ENCODE measurements around the gene EPB41L4A. TPM values are rescaled to one million over a fixed set of nuclear protein-coding genes. Genes with fewer than 3 reads are reported as not detected.

The EPB41L4A gene
- total and polyA plus RNA-seq, 12 donors, result 4.2 to 26.3 (median 9.5) TPM

GRCh38 chr5:112344540-112344939 is 74.5 kb downstream of the EPB41L4A start:
- Histone ChIP-seq H3K36me3 (replicated peaks in 1 of 2) (no peaks in the 10 kb centered on the region), H3K4me1 (replicated peaks in 1 of 2) (no peaks in the 10 kb centered on the region), H3K27me3 (no peaks in the 10 kb centered on the region), H3K27ac (no peak overlapping the region), H3K9me3 (replicated peaks in 1 of 3) (no peaks in the 10 kb centered on the region), H3K4me3 (no peak overlapping the region)
- TF ChIP-seq CTCF (IDR thresholded peaks at IDR 0.05) (no peak), POLR2A (IDR thresholded peaks at IDR 0.05) (no peak)
- 77 to 100% (median 95%) methylated on average over 3 of the region's 3 CpGs for WGBS, 4 donors
- intact Hi-C loops (cut with DNase I), result no loop called here
- no peak for DNase-seq

- H3K4me1 ChIP-seq (replicated peaks in 1 of 2), result peaks cover 0 to 7% of the 10 kb centered on the region in 2 donors
- WGBS, 4 donors, result 52 to 66% (median 58%) methylated on average over 3 of the region's 3 CpGs
- H3K36me3 ChIP-seq (replicated peaks in 1 of 2), result no peaks in the 10 kb centered on the region
- intact Hi-C loops (cut with DNase I), result no loop called here
- no peak for TF ChIP-seq POLR2A (IDR thresholded peaks at IDR 0.05)
- TF ChIP-seq CTCF (IDR thresholded peaks at IDR 0.05), result no peak
- no peak overlapping the region for H3K4me3 ChIP-seq
- no peaks in the 10 kb centered on the region for H3K27me3 ChIP-seq
- H3K27ac ChIP-seq, result no peak overlapping the region
- no peak for DNase-seq
- no peaks in the 10 kb centered on the region for H3K9me3 ChIP-seq (replicated peaks in 1 of 3)
Observed at GRCh38 chr5:112342389-112342788, 76.7 kb downstream of the EPB41L4A start.

GRCh38 chr5:112339761-112340160 is 79.3 kb downstream of the EPB41L4A start:
- no peak overlapping the region for H3K27ac ChIP-seq
- TF ChIP-seq CTCF (IDR thresholded peaks at IDR 0.05) (no peak), POLR2A (IDR thresholded peaks at IDR 0.05) (no peak)
- no peak overlapping the region for H3K4me3 ChIP-seq
- no peaks in the 10 kb centered on the region for H3K27me3 ChIP-seq
- intact Hi-C loops (cut with DNase I), result no loop called here
- peaks cover 0 to 7% of the 10 kb centered on the region in 2 donors for H3K4me1 ChIP-seq (replicated peaks in 1 of 2)
- H3K9me3 ChIP-seq (replicated peaks in 1 of 3), result no peaks in the 10 kb centered on the region
- WGBS, 4 donors, result 90 to 96% (median 93%) methylated on average over 8 of the region's 8 CpGs
- no peak for DNase-seq
- H3K36me3 ChIP-seq (replicated peaks in 1 of 2), result no peaks in the 10 kb centered on the region

GRCh38 chr5:112338681-112339337 is 80.3 kb downstream of the EPB41L4A start:
- Histone ChIP-seq H3K27ac (no peak overlapping the region), H3K4me3 (no peak overlapping the region), H3K9me3 (replicated peaks in 1 of 3) (no peaks in the 10 kb centered on the region), H3K36me3 (replicated peaks in 1 of 2) (no peaks in the 10 kb centered on the region), H3K27me3 (no peaks in the 10 kb centered on the region), H3K4me1 (replicated peaks in 1 of 2) (peaks cover 0 to 7% of the 10 kb centered on the region in 2 donors)
- DNase-seq, result peak in 2 of 7 donors; percentile 19 to 23
- 72 to 83% (median 77%) methylated on average over 5 of the region's 5 CpGs for WGBS, 4 donors
- intact Hi-C loops (cut with DNase I), result no loop called here
- TF ChIP-seq POLR2A (IDR thresholded peaks at IDR 0.05) (no peak), CTCF (IDR thresholded peaks at IDR 0.05) (no peak)

Measured in adrenal gland (tissue), 12 donors.